HepG2 (cell line): Measurements from ENCODE around the gene SYMPK. TPM values are rescaled to one million over a fixed set of nuclear protein-coding genes. Genes with fewer than 3 reads are reported as not detected.
A peak's percentile ranks its signal among the peaks of the same experiment; 100 is the strongest.

Source experiments
- BRF2 ChIP-seq: sonication (generic); formaldehyde crosslinking; IDR thresholded peaks from 2 replicates; pipeline ENCODE4 v1.8.1; 2022; ENCODE audit warnings: mild to moderate bottlenecking, missing genetic modification reagents
- DDIT3 ChIP-seq: sonication (generic); formaldehyde crosslinking; IDR thresholded peaks from 2 replicates; pipeline ENCODE4 v1.4.0; 2020; ENCODE audit warnings: mild to moderate bottlenecking, missing genetic modification reagents
- DR1 ChIP-seq: sonication (generic); formaldehyde crosslinking; IDR thresholded peaks from 2 replicates; pipeline ENCODE4 v1.8.0; 2021; ENCODE audit warnings: mild to moderate bottlenecking, missing genetic modification reagents, inconsistent platforms
- MED13 ChIP-seq: sonication (generic); formaldehyde crosslinking; IDR thresholded peaks from 2 replicates; pipeline ENCODE4 v1.5.0; 2020; ENCODE audit warnings: missing genetic modification reagents
- PBX3 ChIP-seq: sonication (generic); formaldehyde crosslinking; IDR thresholded peaks from 2 replicates; pipeline ENCODE4 v1.8.1; 2023; ENCODE audit warnings: missing genetic modification reagents, inconsistent platforms, borderline replicate concordance
- POLR2A ChIP-seq, 2 experiments: IDR thresholded peaks; 2 replicates each; pipeline ENCODE4 v1.6.1; 2011; ENCODE audit warnings: low read depth in 2 of 2, low read length in 2 of 2, mild to moderate bottlenecking in 1 of 2, moderate library complexity in 1 of 2; ENCODE audit not compliant: insufficient read depth in 1 of 2
- RELA ChIP-seq: sonication (generic); formaldehyde crosslinking; IDR thresholded peaks from 2 replicates; pipeline ENCODE4 v1.4.0; 2020; ENCODE audit warnings: missing genetic modification reagents
- SIN3A ChIP-seq: IDR thresholded peaks from 2 replicates; pipeline ENCODE4 v1.6.1; 2011; ENCODE audit warnings: low read depth, mild to moderate bottlenecking, control low read depth, low read length, borderline replicate concordance
- SMAD1 ChIP-seq: sonication (generic); formaldehyde crosslinking; IDR thresholded peaks from 2 replicates; pipeline ENCODE4 v1.4.0; 2020; ENCODE audit warnings: missing genetic modification reagents, low read depth, mild to moderate bottlenecking, borderline replicate concordance
- SP2 ChIP-seq: sonication (generic); formaldehyde crosslinking; IDR thresholded peaks from 2 replicates; pipeline ENCODE4 v1.5.1; 2020; ENCODE audit warnings: mild to moderate bottlenecking, missing genetic modification reagents
- TAF15 ChIP-seq: fragments of 200-400 bp; formaldehyde crosslinking; IDR thresholded peaks from one replicate; pipeline ENCODE4 v1.6.1; 2018; ENCODE audit warnings: mild to moderate bottlenecking, low read depth, low read length; ENCODE audit not compliant: poor library complexity, severe bottlenecking
- ZBTB21 ChIP-seq: sonication (generic); formaldehyde crosslinking; IDR thresholded peaks from 2 replicates; pipeline ENCODE4 v1.4.0; 2020; ENCODE audit warnings: missing genetic modification reagents
- ZFP36L2 ChIP-seq: sonication (generic); formaldehyde crosslinking; IDR thresholded peaks from 2 replicates; pipeline ENCODE4 v1.4.0; 2020; ENCODE audit warnings: missing genetic modification reagents
- ZNF207 ChIP-seq: fragments of 450-650 bp; IDR thresholded peaks from 2 replicates; pipeline ENCODE4 v1.6.1; 2016; ENCODE audit warnings: antibody characterized with exemption, borderline replicate concordance
- ZNF225 ChIP-seq: sonication (generic); formaldehyde crosslinking; IDR thresholded peaks from 2 replicates; pipeline ENCODE4 v1.4.0; 2020; ENCODE audit warnings: mild to moderate bottlenecking, missing genetic modification reagents
- ZNF232 ChIP-seq: sonication (generic); formaldehyde crosslinking; IDR thresholded peaks from 2 replicates; pipeline ENCODE4 v1.4.0; 2020; ENCODE audit warnings: missing genetic modification reagents, borderline replicate concordance
- ZNF318 ChIP-seq: sonication (generic); formaldehyde crosslinking; IDR thresholded peaks from 2 replicates; pipeline ENCODE4 v1.4.0; 2020; ENCODE audit warnings: mild to moderate bottlenecking, missing genetic modification reagents
- ZNF558 ChIP-seq: sonication (generic); formaldehyde crosslinking; IDR thresholded peaks from 2 replicates; pipeline ENCODE4 v1.9.0; 2022; ENCODE audit warnings: mild to moderate bottlenecking, missing genetic modification reagents, borderline replicate concordance
- ZSCAN9 ChIP-seq: IDR thresholded peaks from 2 replicates; pipeline ENCODE4 v1.6.1; 2016; ENCODE audit warnings: borderline replicate concordance
- polyA plus RNA-seq, 8 experiments: library from polyadenylated mRNA; depleted of rRNA in 3 of 8; stranded (reverse) in 7 of 8; unstranded in 1 of 8; fragments of >200 nt; fragmentation: Illumina TruSeq in 4 of 8; extraction: Trizol in 4 of 8; gene quantifications; 2 replicates each; pipeline versions ENCODE4 v1.2.1 to v1.2.3, GENCODE V29; 2011 to 2016; ENCODE audit warnings: low read depth in 4 of 8, missing spikeins in 1 of 8, mixed read lengths in 1 of 8; ENCODE audit not compliant: insufficient read depth in 1 of 8
- total RNA-seq, 5 experiments: library from RNA; depleted of rRNA; stranded (reverse); fragments of >200 nt; fragmentation: Illumina TruSeq; extraction: Trizol; gene quantifications; 2 replicates each; pipeline ENCODE4 v1.2.3, GENCODE V29; 2016; ENCODE audit warnings: low read depth in 1 of 5

Gene SYMPK
- total and polyA plus RNA-seq, 2 of the 13 experiments (the other 11 are each of a cell fraction or from before 2014, with no cell fraction given), result 21.9 to 55.7 TPM

- peak; percentile 82; the same call in 1 of the 2 replicates for TF ChIP-seq RELA (CRISPR knock-in tag)
- peak; percentile 81; the same call in 1 of the 2 replicates for TF ChIP-seq ZNF232 (CRISPR knock-in tag)
- no peak for TF ChIP-seq SMAD1 (CRISPR knock-in tag)
- no peak for TF ChIP-seq ZBTB21 (CRISPR knock-in tag)
- peak; percentile 87 for TF ChIP-seq SP2 (CRISPR knock-in tag)
- peak; percentile 68 for TF ChIP-seq DR1
- TF ChIP-seq PBX3, result 0 out of 2 replicates have a peak, but pooled peaks have one; percentile 28
- TF ChIP-seq MED13 (CRISPR knock-in tag), result peak; percentile 34; the same call in 1 of the 2 replicates
- TF ChIP-seq POLR2A (IDR thresholded peaks at IDR 0.05; ENCODE audit: insufficient read depth in 1 of 2, low read depth in 2 of 2, low read length in 2 of 2), result peak; percentile 97
- TF ChIP-seq BRF2, result peak; percentile 30
- TF ChIP-seq ZNF318 (CRISPR knock-in tag), result no peak
- TF ChIP-seq ZNF225 (CRISPR knock-in tag), result peak; percentile 83
- 0 out of 2 replicates have a peak, but pooled peaks have one; percentile 43 for TF ChIP-seq ZSCAN9 (CRISPR knock-in tag)
- TF ChIP-seq ZNF558, result peak; percentile 63; the same call in 1 of the 2 replicates
- no peak for TF ChIP-seq ZFP36L2 (CRISPR knock-in tag)
- peak; percentile 72; the same call in 1 of the 2 replicates for TF ChIP-seq SIN3A
- no peak for TF ChIP-seq ZNF207
- no peak for TF ChIP-seq DDIT3 (CRISPR knock-in tag)
- peak; percentile 37 for TF ChIP-seq TAF15
Observed at GRCh38 chr19:45768984-45769782, 93.8 kb downstream of the SYMPK start, which contains the start of gene SIX5 (continued).
